AG04449 (cell line): Measurements from ENCODE around the gene OGDH.
A peak's percentile ranks its signal among the peaks of the same experiment; 100 is the strongest.

Source experiments
- CTCF ChIA-PET: fragments of 350-600 bp; formaldehyde crosslinking; extraction: SDS; loops from one replicate; lab custom pipeline; 2021; ENCODE audit warnings: antibody characterized with exemption; lab: Yijun Ruan, JAX
- POLR2A ChIA-PET: fragments of 400-600, 350-600 bp; formaldehyde crosslinking; extraction: SDS; loops from one replicate; lab custom pipeline; 2020; ENCODE audit warnings: antibody characterized with exemption, inconsistent platforms; lab: Yijun Ruan, JAX
- DNase-seq: peaks from one replicate; pipeline ENCODE4 v3.0.0-alpha.2; 2010; ENCODE audit warnings: low read depth, low spot score
- H3K4me3 ChIP-seq: 2 replicates; pipeline ENCODE4 v1.5.1; 2011; ENCODE audit warnings: low read depth, mild to moderate bottlenecking, control low read depth, low read length
- TF ChIP-seq, protein P1 (sequence below): IDR thresholded peaks from one replicate; pipeline ENCODE4 v1.5.1; 2011; ENCODE audit warnings: mild to moderate bottlenecking, moderate library complexity, low read length, control low read depth, inconsistent platforms; ENCODE audit not compliant: insufficient read depth; ENCODE audit errors: missing control alignments

OGDH gene

DNA sequence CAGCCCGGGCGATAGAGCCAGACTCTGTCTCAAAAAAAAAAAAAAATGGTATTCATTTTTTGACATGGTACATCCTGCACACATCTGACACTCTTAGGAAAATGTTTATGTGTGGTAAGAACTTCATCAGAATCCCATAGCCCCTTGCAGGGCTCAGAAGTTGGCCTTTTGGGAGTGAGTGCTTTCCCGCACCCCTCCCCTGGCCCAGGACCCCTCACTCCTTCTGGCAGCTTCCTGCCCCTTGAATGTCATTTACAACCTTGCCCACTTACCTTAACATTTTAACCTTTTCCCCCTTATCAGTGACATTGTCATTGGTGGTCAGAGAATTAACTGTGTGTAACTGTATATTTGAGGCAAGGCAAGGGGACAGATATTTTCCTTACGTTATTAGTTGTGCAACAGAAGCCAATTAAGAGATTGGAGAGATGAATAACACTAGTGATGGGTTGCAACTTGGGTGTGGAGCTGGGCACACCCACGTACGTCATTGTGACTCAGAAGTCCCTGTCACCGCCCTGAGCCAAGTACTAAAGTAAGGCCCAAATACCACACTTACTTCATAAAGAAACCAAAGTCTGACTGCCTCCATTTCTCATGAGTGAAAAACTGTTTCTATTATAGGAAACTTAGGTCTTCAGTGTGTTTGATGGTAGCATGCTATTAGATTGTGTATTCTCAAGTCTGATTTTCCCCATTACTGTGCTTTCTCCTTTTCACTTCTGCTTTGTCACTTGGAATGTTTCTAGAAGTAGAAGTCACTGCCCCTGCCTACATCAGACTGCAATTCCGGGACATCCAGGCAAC lies 31.6 kb downstream of the OGDH start:
- H3K4me3 ChIP-seq: no peak overlapping the region
- CTCF ChIA-PET: no interaction called here
- POLR2A ChIA-PET: no interaction called here
- TF ChIP-seq, protein P1, sequence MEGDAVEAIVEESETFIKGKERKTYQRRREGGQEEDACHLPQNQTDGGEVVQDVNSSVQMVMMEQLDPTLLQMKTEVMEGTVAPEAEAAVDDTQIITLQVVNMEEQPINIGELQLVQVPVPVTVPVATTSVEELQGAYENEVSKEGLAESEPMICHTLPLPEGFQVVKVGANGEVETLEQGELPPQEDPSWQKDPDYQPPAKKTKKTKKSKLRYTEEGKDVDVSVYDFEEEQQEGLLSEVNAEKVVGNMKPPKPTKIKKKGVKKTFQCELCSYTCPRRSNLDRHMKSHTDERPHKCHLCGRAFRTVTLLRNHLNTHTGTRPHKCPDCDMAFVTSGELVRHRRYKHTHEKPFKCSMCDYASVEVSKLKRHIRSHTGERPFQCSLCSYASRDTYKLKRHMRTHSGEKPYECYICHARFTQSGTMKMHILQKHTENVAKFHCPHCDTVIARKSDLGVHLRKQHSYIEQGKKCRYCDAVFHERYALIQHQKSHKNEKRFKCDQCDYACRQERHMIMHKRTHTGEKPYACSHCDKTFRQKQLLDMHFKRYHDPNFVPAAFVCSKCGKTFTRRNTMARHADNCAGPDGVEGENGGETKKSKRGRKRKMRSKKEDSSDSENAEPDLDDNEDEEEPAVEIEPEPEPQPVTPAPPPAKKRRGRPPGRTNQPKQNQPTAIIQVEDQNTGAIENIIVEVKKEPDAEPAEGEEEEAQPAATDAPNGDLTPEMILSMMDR: no peak
- DNase-seq: peak; percentile 69

DNA sequence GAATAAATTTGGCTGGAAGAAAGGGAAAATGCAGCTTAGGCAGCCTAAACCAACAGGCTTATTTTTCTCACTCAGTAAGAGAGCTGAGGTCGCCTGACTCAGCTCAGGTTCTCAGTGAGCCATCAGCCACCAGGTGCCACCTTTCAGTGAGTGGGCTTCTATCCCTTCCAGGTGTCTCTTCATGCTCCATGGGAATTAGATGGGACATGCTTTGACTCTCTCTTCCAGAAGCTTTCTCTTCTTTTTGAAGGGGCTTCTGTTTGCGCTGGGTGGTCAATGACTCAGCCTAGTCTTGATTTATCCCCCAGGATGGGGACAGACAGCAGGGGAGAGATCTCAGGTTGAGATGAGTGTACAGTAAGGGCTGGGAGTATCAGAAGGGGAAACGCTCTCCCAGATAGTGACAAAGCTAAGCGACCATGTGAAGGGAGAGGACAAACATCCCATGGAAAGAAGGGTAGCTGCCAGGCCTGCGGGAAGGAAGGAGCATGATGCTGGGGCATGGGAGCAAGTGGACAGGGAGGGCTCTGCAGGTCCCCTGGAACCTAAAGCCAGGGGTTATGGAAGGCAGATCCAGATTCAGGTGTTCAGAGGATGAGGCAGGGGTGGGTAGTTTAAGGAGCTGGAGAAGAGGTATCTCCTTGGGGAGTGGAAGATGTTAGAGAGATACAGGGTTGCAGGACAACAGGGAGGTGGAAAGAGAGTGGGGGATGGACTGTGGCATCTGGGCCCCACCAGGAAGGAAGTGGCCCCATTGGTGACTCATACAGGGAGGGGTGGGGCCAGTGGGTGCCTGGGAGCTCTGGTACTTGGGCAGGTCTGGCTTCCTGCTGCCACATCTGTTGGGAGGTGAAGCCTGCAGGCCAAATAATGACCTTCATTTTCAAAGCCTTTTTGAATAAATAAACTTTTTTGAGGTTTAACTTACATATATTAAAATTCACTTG lies 32.5 kb downstream of the OGDH start:
- TF ChIP-seq, protein P1: no peak
- CTCF ChIA-PET: interaction anchor here (1.5 kb wide), 1 partner anchor 8 kb away, joined by 3 read pairs; no protein-coding TSS in a partner anchor
- no peak overlapping the region for H3K4me3 ChIP-seq
- DNase-seq: no peak
- POLR2A ChIA-PET: interaction anchor here (0.5 to 1.3 kb wide), 2 partner anchors 111 to 119 kb away, joined by 3 to 4 read pairs; no protein-coding TSS in a partner anchor

DNA sequence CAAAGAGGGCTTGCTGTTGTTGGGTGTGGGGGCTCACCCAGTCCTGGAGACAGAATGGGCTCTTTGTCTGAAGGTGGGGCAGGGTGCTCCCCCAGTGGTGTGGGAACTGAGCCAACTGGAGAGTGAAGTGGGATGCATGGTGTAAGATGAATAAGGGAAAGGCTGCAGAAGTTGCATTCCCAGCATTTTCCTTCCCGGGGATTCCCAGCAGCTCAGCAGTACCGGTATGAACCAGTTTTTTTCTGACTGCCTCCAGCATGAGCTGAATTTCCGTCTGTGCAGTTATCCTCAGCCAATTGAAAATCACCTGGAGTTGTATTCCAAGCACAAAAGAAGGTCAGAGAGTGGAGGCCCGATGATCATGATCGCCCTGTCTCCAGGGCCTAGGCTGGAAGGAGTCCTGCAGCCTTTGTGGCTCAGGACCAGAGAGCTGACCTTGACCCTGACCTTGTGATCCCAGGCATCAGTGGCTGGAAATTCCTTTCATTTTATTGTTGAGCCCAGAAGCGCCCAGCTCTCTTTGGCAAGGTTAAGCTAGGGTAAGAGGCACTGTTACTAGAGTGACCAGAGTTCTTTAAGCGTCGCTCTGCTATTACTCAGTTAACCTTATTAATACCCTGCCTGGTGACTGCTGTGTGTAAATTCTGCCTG lies 33.4 kb downstream of the OGDH start:
- TF ChIP-seq, protein P1: no peak
- DNase-seq: peak; percentile 66
- no peak overlapping the region for H3K4me3 ChIP-seq
- ChIA-PET POLR2A (interaction anchor here (0.5 to 1.3 kb wide), 2 partner anchors 110 to 118 kb away, joined by 3 to 4 read pairs; no protein-coding TSS in a partner anchor), CTCF (interaction anchor here (1.5 kb wide), 1 partner anchor 9 kb away, joined by 3 read pairs; no protein-coding TSS in a partner anchor)

GRCh38 chr7:44643206-44643605 lies 36.8 kb downstream of the OGDH start:
- POLR2A ChIA-PET: no interaction called here
- CTCF ChIA-PET: no interaction called here
- H3K4me3 ChIP-seq: no peak overlapping the region
- TF ChIP-seq, protein P1: no peak
- no peak for DNase-seq

DNA sequence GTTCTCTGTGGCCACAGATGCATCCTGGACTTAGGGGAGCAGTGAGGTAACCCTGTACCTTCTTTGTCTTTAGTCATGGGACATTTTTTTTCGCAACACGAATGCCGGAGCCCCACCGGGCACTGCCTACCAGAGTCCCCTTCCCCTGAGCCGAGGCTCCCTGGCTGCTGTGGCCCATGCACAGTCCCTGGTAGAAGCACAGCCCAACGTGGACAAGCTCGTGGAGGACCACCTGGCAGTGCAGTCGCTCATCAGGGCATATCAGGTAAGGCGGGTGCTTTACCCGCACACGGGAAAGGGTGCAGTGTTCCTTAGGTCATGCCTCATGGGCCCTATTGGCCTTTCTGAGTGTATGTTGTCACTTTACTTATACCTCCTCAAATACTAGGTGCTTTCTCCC lies 38.8 kb downstream of the OGDH start:
- H3K4me3 ChIP-seq: no peak overlapping the region
- TF ChIP-seq, protein P1: no peak
- DNase-seq: no peak
- CTCF ChIA-PET: no interaction called here
- POLR2A ChIA-PET: no interaction called here
